NB4 (cell line): ENCODE data around the gene PA2G4.

Experiments
- MYC ChIP-seq: IDR thresholded peaks from 2 replicates; pipeline ENCODE4 v1.6.1; 2011; ENCODE audit warnings: low read depth, low read length
- POLR2A ChIP-seq: IDR thresholded peaks from 2 replicates; pipeline ENCODE4 v1.6.1; 2011; ENCODE audit warnings: mild to moderate bottlenecking; ENCODE audit not compliant: insufficient read length; ENCODE audit errors: extremely low read depth
- TF ChIP-seq, protein P1 (sequence below): IDR thresholded peaks from one replicate; pipeline ENCODE4 v1.5.1; 2012; ENCODE audit warnings: low read depth, low read length
- TF ChIP-seq, protein P2 (sequence below): IDR thresholded peaks from 2 replicates; pipeline ENCODE4 v1.6.1; 2011; ENCODE audit warnings: low read depth, low read length

GRCh38 chr12:56143870-56144269, 39.5 kb downstream of the PA2G4 start:
- TF ChIP-seq, protein P1, sequence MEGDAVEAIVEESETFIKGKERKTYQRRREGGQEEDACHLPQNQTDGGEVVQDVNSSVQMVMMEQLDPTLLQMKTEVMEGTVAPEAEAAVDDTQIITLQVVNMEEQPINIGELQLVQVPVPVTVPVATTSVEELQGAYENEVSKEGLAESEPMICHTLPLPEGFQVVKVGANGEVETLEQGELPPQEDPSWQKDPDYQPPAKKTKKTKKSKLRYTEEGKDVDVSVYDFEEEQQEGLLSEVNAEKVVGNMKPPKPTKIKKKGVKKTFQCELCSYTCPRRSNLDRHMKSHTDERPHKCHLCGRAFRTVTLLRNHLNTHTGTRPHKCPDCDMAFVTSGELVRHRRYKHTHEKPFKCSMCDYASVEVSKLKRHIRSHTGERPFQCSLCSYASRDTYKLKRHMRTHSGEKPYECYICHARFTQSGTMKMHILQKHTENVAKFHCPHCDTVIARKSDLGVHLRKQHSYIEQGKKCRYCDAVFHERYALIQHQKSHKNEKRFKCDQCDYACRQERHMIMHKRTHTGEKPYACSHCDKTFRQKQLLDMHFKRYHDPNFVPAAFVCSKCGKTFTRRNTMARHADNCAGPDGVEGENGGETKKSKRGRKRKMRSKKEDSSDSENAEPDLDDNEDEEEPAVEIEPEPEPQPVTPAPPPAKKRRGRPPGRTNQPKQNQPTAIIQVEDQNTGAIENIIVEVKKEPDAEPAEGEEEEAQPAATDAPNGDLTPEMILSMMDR, result no peak
- TF ChIP-seq POLR2A (no peak), MYC (no peak)
- TF ChIP-seq, protein P2, sequence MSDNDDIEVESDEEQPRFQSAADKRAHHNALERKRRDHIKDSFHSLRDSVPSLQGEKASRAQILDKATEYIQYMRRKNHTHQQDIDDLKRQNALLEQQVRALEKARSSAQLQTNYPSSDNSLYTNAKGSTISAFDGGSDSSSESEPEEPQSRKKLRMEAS, result no peak
